GM19467 (cell line): Measurements from ENCODE around the gene DGKD.

Source experiments
- ATAC-seq: cut with Tn5 transposase; IDR thresholded peaks from one replicate; pipeline ENCODE4 v1.9.1; 2021; ENCODE audit warnings: mild to moderate bottlenecking, moderate library complexity; ENCODE audit not compliant: unreplicated experiment

DGKD gene

GRCh38 chr2:233470011-233470687 is 115.9 kb downstream of the DGKD start:
- no peak for ATAC-seq

GRCh38 chr2:233470839-233471238 is 116.5 kb downstream of the DGKD start:
- ATAC-seq: no peak

GRCh38 chr2:233471291-233472035 is 117.2 kb downstream of the DGKD start:
- no peak for ATAC-seq

GRCh38 chr2:233473386-233473791 is 119.1 kb downstream of the DGKD start:
- no peak for ATAC-seq

- ATAC-seq: no peak
These were observed 119.6 kb downstream of the DGKD start for GRCh38 chr2:233473878-233474277.

- ATAC-seq: no peak
These were observed 120.2 kb downstream of the DGKD start for GRCh38 chr2:233474308-233475160.

GRCh38 chr2:233476063-233476410 is 121.7 kb downstream of the DGKD start:
- no peak for ATAC-seq

GRCh38 chr2:233476651-233477547 is 122.6 kb downstream of the DGKD start:
- ATAC-seq: no peak

GRCh38 chr2:233477548-233478433 is 123.5 kb downstream of the DGKD start:
- ATAC-seq: no peak

- no peak for ATAC-seq
These were observed 125.6 kb downstream of the DGKD start for GRCh38 chr2:233479616-233480489.

GRCh38 chr2:233480490-233481202 is 126.4 kb downstream of the DGKD start:
- ATAC-seq: no peak

GRCh38 chr2:233481368-233482142 is 127.3 kb downstream of the DGKD start:
- no peak for ATAC-seq

- ATAC-seq: no peak
These were observed 128.3 kb downstream of the DGKD start for GRCh38 chr2:233482616-233483015.

GRCh38 chr2:233485726-233486125 is 131.4 kb downstream of the DGKD start:
- no peak for ATAC-seq

- no peak for ATAC-seq
These were observed 132.1 kb downstream of the DGKD start for GRCh38 chr2:233486357-233486756.

- ATAC-seq: no peak
These were observed 132.7 kb downstream of the DGKD start for GRCh38 chr2:233486778-233487552.
